ENCODE results near the gene ZBTB24.

The ZBTB24 gene

DNA sequence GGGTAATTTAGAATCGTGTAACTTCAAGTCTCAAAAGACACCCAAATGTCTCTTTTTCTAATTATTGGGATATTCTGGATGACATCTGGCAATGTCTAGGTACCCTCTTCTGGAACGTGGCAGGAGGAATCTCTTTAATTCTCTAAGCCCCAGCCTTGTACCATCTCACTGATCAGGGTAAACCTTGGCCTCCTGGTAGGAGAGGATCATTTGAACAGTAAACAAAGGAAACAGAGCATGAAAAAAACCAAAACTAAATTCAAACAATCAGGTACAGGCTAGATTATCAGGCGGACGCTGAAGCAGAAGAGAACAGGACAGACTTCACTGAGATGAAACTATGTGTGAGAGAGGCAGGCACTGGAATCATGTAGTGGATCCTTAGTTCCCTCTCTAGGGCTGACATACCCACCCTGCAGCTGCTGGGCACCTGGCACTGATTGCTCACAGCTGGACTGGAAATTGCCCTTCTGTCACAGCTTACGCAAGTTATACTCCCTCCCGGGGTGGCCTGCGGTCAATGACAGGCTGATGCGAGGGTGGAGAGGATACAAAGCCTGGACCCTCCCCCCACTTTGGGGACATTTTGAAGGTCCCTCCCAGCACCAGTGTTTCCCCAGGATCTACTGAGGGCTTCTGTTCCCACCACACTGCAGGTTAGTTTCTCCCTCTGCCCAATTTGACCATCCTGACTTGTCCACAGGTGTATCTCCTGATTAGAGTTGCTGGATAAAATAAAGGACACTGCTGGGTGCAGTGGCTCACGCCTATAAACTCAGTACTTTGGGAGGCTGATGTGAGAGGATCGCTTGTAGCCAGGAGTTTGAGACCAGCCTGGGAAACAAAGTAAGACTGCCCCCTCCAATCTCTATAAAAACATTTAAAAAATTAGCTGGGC lies 20.6 kb upstream of the ZBTB24 start:
- in situ Hi-C loops (cut with MboI; ENCODE audit: low sequenced_read_pairs) = no loop called here

DNA sequence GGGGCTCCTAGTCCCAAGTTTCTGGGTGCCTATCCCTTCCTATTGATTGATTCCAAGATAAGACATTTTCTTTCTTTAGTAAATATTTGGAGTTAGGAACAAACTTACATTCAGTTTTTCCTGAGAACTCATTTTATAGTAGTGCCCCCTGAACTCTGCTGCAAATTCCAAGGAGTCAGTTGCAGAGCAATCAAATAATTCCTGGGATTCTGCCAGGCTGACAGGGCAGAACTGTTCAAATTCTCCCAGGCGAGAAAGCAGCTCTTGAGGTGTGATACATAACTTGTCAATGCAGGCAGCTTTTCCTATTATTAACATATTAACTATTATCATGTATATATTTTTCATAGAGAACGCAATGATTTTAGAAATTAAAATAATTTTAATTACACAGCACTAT lies 15.9 kb upstream of the ZBTB24 start:
- in situ Hi-C loops (cut with MboI; ENCODE audit: low sequenced_read_pairs) = no loop called here

GRCh38 chr6:109498052-109498451 lies 15.0 kb upstream of the ZBTB24 start:
- in situ Hi-C loops (cut with MboI; ENCODE audit: low sequenced_read_pairs) = no loop called here

DNA sequence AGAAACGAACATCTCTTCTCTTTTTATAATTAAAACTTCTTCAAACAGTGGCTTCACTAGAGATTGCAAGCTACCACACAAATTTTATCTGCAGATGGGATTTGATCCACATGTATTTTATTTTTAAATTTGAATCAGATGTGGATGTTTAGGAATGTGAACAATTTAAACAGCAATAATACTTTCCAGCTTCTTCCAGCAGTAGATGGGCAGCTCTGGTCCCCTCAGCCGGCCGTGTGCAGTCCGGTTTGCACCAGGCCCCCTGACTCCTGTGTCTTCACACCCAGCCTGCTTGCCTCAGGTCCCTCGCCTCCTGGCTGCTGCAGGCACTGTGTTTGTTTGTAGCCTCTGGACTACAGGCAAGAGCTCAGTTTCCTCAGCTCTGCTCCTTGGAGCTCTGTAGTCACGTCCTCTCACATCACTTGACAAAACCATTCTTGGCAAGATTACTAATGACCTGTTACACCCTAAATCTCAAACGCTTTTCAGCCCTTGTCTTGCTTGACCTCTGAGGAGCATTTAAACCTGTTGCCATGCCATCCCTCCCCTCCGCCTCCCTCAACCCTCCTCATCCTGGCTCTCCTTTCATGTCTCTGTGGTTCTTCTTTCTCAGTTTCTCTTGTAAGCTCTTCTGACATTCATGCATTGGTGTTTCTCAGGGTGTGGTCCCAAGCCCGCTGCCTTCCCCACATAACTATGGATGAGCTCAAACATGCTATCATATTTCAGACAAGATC lies 13.2 kb upstream of the ZBTB24 start:
- in situ Hi-C loops (cut with MboI; ENCODE audit: low sequenced_read_pairs) = no loop called here

DNA sequence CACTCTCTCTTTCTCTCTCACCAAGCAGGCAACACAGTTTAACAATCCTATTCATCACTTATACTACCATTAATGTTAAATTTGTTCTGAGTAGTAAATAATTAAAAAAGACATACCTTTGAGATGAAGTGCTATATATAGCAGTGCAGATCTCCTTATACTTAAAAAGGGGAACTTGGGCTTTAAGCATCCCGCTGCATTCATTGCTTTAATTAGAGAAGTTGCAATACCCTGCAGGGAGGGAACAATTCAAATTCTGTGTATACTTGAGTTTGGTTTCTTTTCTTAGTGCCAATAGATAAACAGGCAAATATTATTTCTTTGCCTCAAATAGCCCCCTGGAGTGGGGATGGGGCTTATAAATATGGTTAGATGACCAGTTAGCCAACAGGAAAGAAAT lies 10.8 kb upstream of the ZBTB24 start:
- in situ Hi-C loops (cut with MboI; ENCODE audit: low sequenced_read_pairs) = no loop called here

DNA sequence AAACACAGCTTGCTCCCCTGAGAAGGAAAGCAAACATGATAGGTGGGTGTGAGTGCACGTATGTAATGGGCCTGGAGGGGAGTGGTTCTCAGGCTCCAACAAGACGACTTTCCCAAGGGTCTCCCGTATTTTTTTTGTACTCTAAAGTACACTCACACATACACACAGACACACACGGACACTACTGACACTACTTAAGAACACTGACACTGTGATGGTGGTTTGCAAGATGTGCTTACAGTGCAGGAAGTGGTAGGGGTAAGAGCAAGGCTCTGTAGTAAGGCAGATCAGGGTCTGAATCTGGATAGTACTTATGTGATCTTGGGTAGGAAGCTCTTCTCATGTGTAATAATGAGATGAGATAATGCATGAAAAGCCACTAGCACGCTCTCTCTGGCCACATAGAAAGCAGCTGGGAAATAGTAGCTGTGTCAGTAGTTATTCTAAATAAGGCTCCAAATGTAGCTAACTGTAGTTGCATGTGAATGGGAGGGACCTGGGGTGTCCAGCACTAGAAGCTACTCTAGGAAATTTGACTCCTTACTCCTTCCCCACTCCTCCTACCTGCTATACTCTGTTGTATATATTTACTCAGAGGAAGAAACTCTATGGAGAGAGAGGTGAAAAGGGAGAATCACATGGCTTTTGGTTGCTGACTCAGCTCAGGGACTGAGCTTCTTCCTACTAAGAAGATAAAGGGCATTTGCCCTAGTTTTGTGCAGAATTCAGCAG lies 8.4 kb upstream of the ZBTB24 start:
- in situ Hi-C loops (cut with MboI; ENCODE audit: low sequenced_read_pairs) = no loop called here

- in situ Hi-C loops (cut with MboI; ENCODE audit: low sequenced_read_pairs) = no loop called here
Measured at GRCh38 chr6:109490713-109491112, 7.7 kb upstream of the ZBTB24 start.

DNA sequence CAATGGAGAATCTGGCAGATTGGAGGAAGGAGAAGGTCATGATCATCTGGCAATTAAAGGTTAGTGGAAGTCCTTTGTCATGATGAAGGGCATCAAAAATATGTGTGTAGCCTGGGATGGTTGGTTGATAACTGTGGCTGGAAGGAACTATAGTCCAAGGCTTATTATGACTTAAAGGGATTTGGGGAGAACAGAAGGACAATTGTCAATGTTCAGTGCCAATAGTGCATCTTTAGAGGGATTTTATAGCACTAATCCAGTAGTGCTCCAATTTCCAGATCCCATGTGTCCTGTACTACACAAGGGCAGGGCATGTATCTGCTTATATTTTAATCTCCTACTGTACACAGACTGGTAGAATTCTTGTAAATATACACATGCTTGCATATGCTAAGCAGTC lies 5.0 kb upstream of the ZBTB24 start:
- in situ Hi-C loops (cut with MboI; ENCODE audit: low sequenced_read_pairs) = no loop called here

GRCh38 chr6:109486068-109486467 lies 3.0 kb upstream of the ZBTB24 start:
- in situ Hi-C loops (cut with MboI; ENCODE audit: low sequenced_read_pairs) = no loop called here

GRCh38 chr6:109485266-109485935 lies 2.4 kb upstream of the ZBTB24 start:
- in situ Hi-C loops (cut with MboI; ENCODE audit: low sequenced_read_pairs) = no loop called here

DNA sequence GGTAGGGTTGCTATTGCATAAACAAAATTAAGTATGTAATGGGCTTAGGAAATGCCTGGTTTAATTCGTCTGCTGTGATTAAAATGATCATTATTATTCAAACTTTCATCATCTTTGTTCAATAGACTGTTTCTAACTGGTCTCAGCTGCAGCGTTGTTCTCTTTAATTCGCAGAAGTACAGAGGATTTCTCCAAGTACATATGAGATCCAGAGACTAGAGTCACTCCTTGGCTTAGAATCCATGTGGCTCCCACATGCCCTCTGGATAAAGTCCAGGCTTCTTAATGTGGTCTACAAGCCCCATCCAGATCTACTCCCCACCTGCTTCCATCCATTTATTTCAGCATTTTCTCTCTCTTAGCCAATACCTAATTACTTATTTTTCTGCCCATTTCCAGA lies 1.1 kb upstream of the ZBTB24 start:
- in situ Hi-C loops (cut with MboI; ENCODE audit: low sequenced_read_pairs) = no loop called here

DNA sequence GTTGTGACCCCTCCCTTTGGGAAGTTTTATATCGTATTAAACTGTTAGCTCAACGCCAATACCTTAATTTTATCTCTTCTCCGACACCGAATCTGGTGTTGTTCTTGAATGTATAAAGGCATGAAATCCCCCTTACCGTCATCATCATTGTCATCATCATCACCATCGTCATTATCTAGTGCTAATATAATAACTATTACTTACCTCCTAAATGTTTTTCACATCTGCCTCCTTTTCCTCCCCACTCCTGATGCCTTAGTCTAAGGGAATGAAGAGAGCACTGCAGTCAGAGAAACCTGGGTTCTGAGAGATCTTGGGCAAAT lies 677 bp upstream of the ZBTB24 start:
- in situ Hi-C loops (cut with MboI; ENCODE audit: low sequenced_read_pairs) = no loop called here

- in situ Hi-C loops (cut with MboI; ENCODE audit: low sequenced_read_pairs) = no loop called here
Measured at GRCh38 chr6:109480993-109481480, 2.0 kb downstream of the ZBTB24 start.

GRCh38 chr6:109478841-109479624 lies 4.0 kb downstream of the ZBTB24 start:
- in situ Hi-C loops (cut with MboI; ENCODE audit: low sequenced_read_pairs) = no loop called here

GRCh38 chr6:109478222-109478805 lies 4.7 kb downstream of the ZBTB24 start:
- in situ Hi-C loops (cut with MboI; ENCODE audit: low sequenced_read_pairs) = no loop called here

GRCh38 chr6:109477725-109478124 lies 5.3 kb downstream of the ZBTB24 start:
- in situ Hi-C loops (cut with MboI; ENCODE audit: low sequenced_read_pairs) = no loop called here

GRCh38 chr6:109477184-109477583 lies 5.8 kb downstream of the ZBTB24 start:
- in situ Hi-C loops (cut with MboI; ENCODE audit: low sequenced_read_pairs) = no loop called here

DNA sequence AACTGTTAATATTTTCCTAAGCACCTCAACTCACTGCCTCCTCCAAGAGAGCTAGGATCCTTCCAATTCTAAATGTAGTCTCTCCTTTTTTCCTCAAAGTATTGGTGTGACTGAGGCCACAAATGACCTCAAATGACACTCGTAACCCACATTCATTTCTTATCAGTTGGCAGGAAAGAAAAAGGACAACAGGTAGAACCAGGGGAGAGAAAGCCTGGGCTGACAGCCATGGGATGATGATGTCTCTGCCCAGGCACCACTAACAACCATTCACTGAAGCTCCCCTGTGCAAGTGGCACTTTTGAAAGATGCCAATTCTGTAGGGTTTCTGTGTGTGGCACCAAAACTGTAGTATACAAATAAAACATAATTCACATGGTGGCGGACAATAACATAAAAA lies 7.4 kb downstream of the ZBTB24 start:
- in situ Hi-C loops (cut with MboI; ENCODE audit: low sequenced_read_pairs) = no loop called here

- in situ Hi-C loops (cut with MboI; ENCODE audit: low sequenced_read_pairs) = no loop called here
Measured at GRCh38 chr6:109474995-109475394, 8.0 kb downstream of the ZBTB24 start.

DNA sequence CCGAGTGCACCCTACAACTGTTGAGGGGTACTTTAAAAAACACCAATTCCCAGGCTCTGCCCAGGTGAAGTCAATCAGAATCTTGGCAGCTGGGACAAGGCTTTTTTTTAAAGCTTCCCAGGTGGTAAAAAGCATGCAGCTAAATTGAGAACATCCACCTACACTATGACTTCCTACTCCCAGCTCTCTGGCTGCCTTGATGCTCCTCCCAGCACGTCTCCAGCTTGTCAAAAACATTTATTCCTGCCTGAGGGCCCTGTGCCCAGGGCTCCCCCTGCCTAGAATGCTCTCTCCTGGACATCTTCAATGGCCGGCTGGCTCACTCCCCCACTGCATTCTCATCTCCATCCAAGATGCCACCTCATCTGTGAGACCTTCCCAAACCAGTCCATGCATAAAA lies 9.9 kb downstream of the ZBTB24 start:
- in situ Hi-C loops (cut with MboI; ENCODE audit: low sequenced_read_pairs) = no loop called here
